Right lobe of liver (tissue), 6 donors: ENCODE measurements around the gene GATA6. TPM values are rescaled to one million over a fixed set of nuclear protein-coding genes. Genes with fewer than 3 reads are reported as not detected.

Experiments
- ATAC-seq, 4 donors: fragments of 200-7000 bp; cut with Tn5 transposase; one replicate each; pipeline ENCODE4 v1.9.1; 2020; ENCODE audit warnings: mild to moderate bottlenecking in 4 of 4, moderate library complexity in 4 of 4
- DNase-seq, 3 donors: peaks; one replicate each; pipeline ENCODE4 v3.0.0-alpha.2; 2020
- H3K27ac ChIP-seq, 3 donors: fragments of 200-600 bp; one replicate each; pipeline ENCODE4 v1.8.0; 2022
- H3K27me3 ChIP-seq, 2 donors: fragments of 200-600 bp; one replicate each; pipeline ENCODE4 v1.8.0; 2022
- H3K36me3 ChIP-seq, 4 donors: fragments of 200-600 bp; sonication (generic) in 1 of 4; one replicate each; pipeline versions ENCODE4 v1.5.1 to v1.8.0; 2017 to 2022; ENCODE audit warnings: control low read depth in 1 of 4
- H3K4me1 ChIP-seq, 4 donors: fragments of 200-600 bp; sonication (generic) in 1 of 4; one replicate each; pipeline versions ENCODE4 v1.5.1 to v1.8.0; 2017 to 2022; ENCODE audit warnings: control low read depth in 1 of 4
- H3K4me3 ChIP-seq, 3 donors: fragments of 200-600 bp; one replicate each; pipeline ENCODE4 v1.8.0; 2022
- H3K9me3 ChIP-seq, 4 donors: fragments of 200-600 bp; sonication (generic) in 1 of 4; one replicate each; pipeline versions ENCODE4 v1.5.1 to v1.8.0; 2017 to 2022; ENCODE audit warnings: control low read depth in 1 of 4
- CTCF ChIP-seq, 4 donors: fragments of 200-600 bp in 3 of 4; fragments of 450-650 bp in 1 of 4; IDR thresholded peaks; one replicate each; pipeline versions ENCODE4 v1.5.1 to v1.8.0; 2016 to 2022; ENCODE audit warnings: antibody characterized with exemption in 4 of 4, mild to moderate bottlenecking in 2 of 4
- POLR2A ChIP-seq: fragments of 450-650 bp; IDR thresholded peaks from one replicate; pipeline ENCODE4 v1.6.1; 2017; ENCODE audit warnings: antibody characterized with exemption, mild to moderate bottlenecking
- WGBS: methylation state at CpG from one replicate; pipeline ENCODE4 v1.1.6; 2018; ENCODE audit warnings: low coverage, low lambda C conversion rate; ENCODE audit not compliant: insufficient coverage; ENCODE audit errors: missing lambda C conversion rate; 5-methylcytosine and 5-hydroxymethylcytosine counted together
- intact Hi-C, 2 donors: fragments of 100-400 bp; cut with DNase I; formaldehyde crosslinking; loops; one replicate each; pipeline versions ENCODE4 v1.11.2 to v1.14.1; 2022
- small RNA-seq, 2 experiments: library from RNA; depleted of rRNA; stranded (forward); fragments of <200 nt; gene quantifications; one replicate each; pipeline ENCODE3, GENCODE V24; 2016
- total RNA-seq, 6 experiments: library from RNA; depleted of rRNA in 2 of 6; stranded (reverse); fragments of >200 nt in 2 of 6; fragmentation: NEBNext Ultra II Directional in 3 of 6; extraction: Animal tissue kit (Norgen Biotek cat#: 25700) in 3 of 6; gene quantifications; one replicate each; pipeline versions ENCODE4 v1.1.0 to v1.2.4, GENCODE V29; 2016 to 2023
- donor health status: DM: no; HTN: yes; CAD: no.
- donor health status: DM: no; HTN: no; CAD: no.
- donor health status: DM: no; HTN: no; CAD: no.
- donor health status: DM: no; HTN: yes; CAD: no.
- donor health status: DM: no; HTN: yes; CAD: no.

Gene GATA6
- total RNA-seq, 6 experiments from 2014 or later: 8.0 to 14.0 (median 9.5) TPM

DNA sequence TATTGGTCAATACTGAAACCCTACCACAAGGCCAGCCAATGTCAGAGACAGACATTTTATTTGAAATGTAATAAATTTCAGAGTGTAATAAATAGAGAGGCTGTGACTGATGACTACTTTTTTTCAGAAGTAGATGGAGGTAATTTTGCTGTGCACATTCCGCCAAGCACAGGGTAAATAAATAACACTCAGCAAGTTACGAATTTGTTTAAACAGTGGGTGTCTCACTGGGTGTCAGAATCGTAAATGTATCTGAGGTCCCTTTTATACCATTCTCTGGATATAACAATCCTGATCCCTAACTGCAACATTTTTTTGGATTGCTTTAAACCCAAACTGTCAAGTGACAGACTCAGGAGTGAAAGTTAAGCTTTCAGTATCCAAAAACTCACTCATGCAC lies 74.1 kb downstream of the GATA6 start:
- DNase-seq: no peak
- ATAC-seq: no peak
- Histone ChIP-seq H3K27me3 (no peaks in the 10 kb centered on the region), H3K4me3 (no peak overlapping the region), H3K36me3 (no peaks in the 10 kb centered on the region), H3K27ac (no peak overlapping the region), H3K9me3 (no peaks in the 10 kb centered on the region), H3K4me1 (no peaks in the 10 kb centered on the region)
- no peak for TF ChIP-seq CTCF (IDR thresholded peaks at IDR 0.05)
- no peak for TF ChIP-seq POLR2A
- WGBS: 77% methylated on average over 3 of the region's 3 CpGs
- intact Hi-C loops: no loop called here

DNA sequence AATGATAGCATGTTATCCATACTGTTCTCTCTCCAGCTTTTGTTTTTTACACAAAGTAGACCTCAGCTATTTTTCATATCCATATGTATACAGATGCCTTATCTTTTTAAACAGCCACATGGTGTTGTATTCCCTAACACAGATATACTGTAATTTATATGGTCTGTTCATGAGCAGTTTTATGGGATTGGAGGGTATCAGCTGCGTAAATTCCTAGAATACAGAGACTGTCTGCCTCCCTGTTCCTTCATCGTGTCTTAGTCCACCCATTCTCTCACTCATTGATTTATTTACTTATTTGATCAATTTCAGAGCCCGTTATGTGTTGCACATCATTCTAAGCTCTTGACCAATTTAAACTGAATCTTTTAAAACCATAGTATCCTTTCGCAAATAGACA lies 80.6 kb downstream of the GATA6 start:
- Histone ChIP-seq H3K27me3 (no peaks in the 10 kb centered on the region), H3K4me1 (no peaks in the 10 kb centered on the region), H3K4me3 (no peak overlapping the region), H3K36me3 (no peaks in the 10 kb centered on the region), H3K27ac (no peak overlapping the region), H3K9me3 (no peaks in the 10 kb centered on the region)
- no peak for ATAC-seq
- no peak for TF ChIP-seq CTCF (IDR thresholded peaks at IDR 0.05)
- no peak for TF ChIP-seq POLR2A
- DNase-seq: no peak
- 75% methylated on average over 4 of the region's 4 CpGs for WGBS
- intact Hi-C loops: no loop called here

- Histone ChIP-seq H3K36me3 (no peaks in the 10 kb centered on the region), H3K27ac (no peak overlapping the region), H3K9me3 (no peaks in the 10 kb centered on the region), H3K27me3 (no peaks in the 10 kb centered on the region), H3K4me3 (no peak overlapping the region), H3K4me1 (no peaks in the 10 kb centered on the region)
- 85% methylated on average over 2 of the region's 8 CpGs for WGBS
- TF ChIP-seq POLR2A (no peak), CTCF (IDR thresholded peaks at IDR 0.05) (no peak)
- ATAC-seq (no peak), DNase-seq (no peak)
- intact Hi-C loops: no loop called here
These were observed 81.2 kb downstream of the GATA6 start for GRCh38 chr18:22250591-22250996.

Small RNA genes lying within 50 kb of the gene (small RNA-seq; reads per million reads assigned to genes)
- gene RNU6-702P (0 reads per million in 2 experiments), gene RNU6ATAC20P (0 reads per million in 2 experiments)

Other genes starting within 250 kb of the GATA6 start
- gene CTAGE1, start 248.3 kb downstream of the GATA6 start, total RNA-seq: not detected